Measurements from ENCODE around the gene HIF3A. TPM values are rescaled to one million over a fixed set of nuclear protein-coding genes. Genes with fewer than 3 reads are reported as not detected.

HIF3A gene
- total RNA-seq, 4 donors from 2014 or later, result 21.5 to 212 (median 103) TPM

- H3K4me1 ChIP-seq, result peaks cover 0 to 41% of the 10 kb centered on the region in 2 donors
- DNase-seq, result no peak
- H3K4me3 ChIP-seq, result peak overlapping the region; percentile 75 to 83
- H3K27ac ChIP-seq, result peak overlapping the region; percentile 66 to 75
- no peak for TF ChIP-seq POLR2A (IDR thresholded peaks at IDR 0.05)
- peak in 1 of 4 experiments; percentile 2 for TF ChIP-seq CTCF (IDR thresholded peaks at IDR 0.05)
- intact Hi-C loops (cut with DNase I; ENCODE audit: low total_unique reads), result no loop called here
- H3K27me3 ChIP-seq, result no peaks in the 10 kb centered on the region
- no peaks in the 10 kb centered on the region for H3K9me3 ChIP-seq
- no peaks in the 10 kb centered on the region for H3K36me3 ChIP-seq
These were observed 50.7 kb downstream of the HIF3A start for GRCh38 chr19:46347572-46347883.

DNA sequence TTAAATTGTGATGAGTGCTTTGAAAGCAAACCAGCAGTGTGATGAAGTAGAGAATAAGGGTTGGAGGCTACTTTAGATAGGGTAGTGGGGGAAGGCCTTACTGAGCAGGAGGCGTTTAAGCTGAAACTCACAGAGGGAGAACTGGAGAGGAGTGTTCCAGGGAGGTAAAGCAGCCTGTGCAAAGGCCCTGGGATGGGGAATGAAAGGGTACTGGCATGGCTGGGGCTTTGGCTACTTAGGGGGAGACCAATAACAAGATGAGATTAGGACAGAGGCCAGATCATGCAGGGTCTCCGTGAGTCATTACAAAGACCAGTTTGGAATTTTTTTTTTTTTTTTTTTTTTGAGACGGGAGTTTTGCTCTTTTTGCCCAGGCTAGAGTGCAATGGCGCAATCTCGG lies 51.1 kb downstream of the HIF3A start:
- peaks cover 0 to 41% of the 10 kb centered on the region in 2 donors for H3K4me1 ChIP-seq
- intact Hi-C loops (cut with DNase I; ENCODE audit: low total_unique reads), result no loop called here
- no peaks in the 10 kb centered on the region for H3K9me3 ChIP-seq
- TF ChIP-seq CTCF (IDR thresholded peaks at IDR 0.05) (no peak), POLR2A (IDR thresholded peaks at IDR 0.05) (no peak)
- no peaks in the 10 kb centered on the region for H3K36me3 ChIP-seq
- peak overlapping the region in 1 of 2 donors; percentile 66 for H3K27ac ChIP-seq
- no peak for DNase-seq
- no peaks in the 10 kb centered on the region for H3K27me3 ChIP-seq
- no peak overlapping the region for H3K4me3 ChIP-seq

- TF ChIP-seq POLR2A (IDR thresholded peaks at IDR 0.05), result no peak
- TF ChIP-seq CTCF (IDR thresholded peaks at IDR 0.05), result no peak
- no peaks in the 10 kb centered on the region for H3K9me3 ChIP-seq
- DNase-seq, result no peak
- intact Hi-C loops (cut with DNase I; ENCODE audit: low total_unique reads), result no loop called here
- peak overlapping the region; percentile 62 to 69 for H3K27ac ChIP-seq
- H3K36me3 ChIP-seq, result no peaks in the 10 kb centered on the region
- no peaks in the 10 kb centered on the region for H3K27me3 ChIP-seq
- peaks cover 0 to 41% of the 10 kb centered on the region in 2 donors for H3K4me1 ChIP-seq
- no peak overlapping the region for H3K4me3 ChIP-seq
These were observed 52.6 kb downstream of the HIF3A start for GRCh38 chr19:46349311-46349993.

- TF ChIP-seq CTCF (IDR thresholded peaks at IDR 0.05) (no peak), POLR2A (IDR thresholded peaks at IDR 0.05) (no peak)
- intact Hi-C loops (cut with DNase I; ENCODE audit: low total_unique reads), result no loop called here
These were observed 53.4 kb downstream of the HIF3A start for GRCh38 chr19:46350029-46350757.

GRCh38 chr19:46350758-46351159 lies 53.9 kb downstream of the HIF3A start:
- H3K27me3 ChIP-seq, result no peaks in the 10 kb centered on the region
- peak overlapping the region; percentile 62 to 69 for H3K27ac ChIP-seq
- peaks cover 0 to 41% of the 10 kb centered on the region in 2 donors for H3K4me1 ChIP-seq
- TF ChIP-seq CTCF (IDR thresholded peaks at IDR 0.05), result no peak
- no peak for TF ChIP-seq POLR2A (IDR thresholded peaks at IDR 0.05)
- H3K4me3 ChIP-seq, result no peak overlapping the region
- no peaks in the 10 kb centered on the region for H3K9me3 ChIP-seq
- intact Hi-C loops (cut with DNase I; ENCODE audit: low total_unique reads), result no loop called here
- DNase-seq, result no peak
- no peaks in the 10 kb centered on the region for H3K36me3 ChIP-seq

More at GRCh38 chr19:46350029-46350757, 53.4 kb downstream of the HIF3A start:
- no peaks in the 10 kb centered on the region for H3K27me3 ChIP-seq
- no peaks in the 10 kb centered on the region for H3K9me3 ChIP-seq
- DNase-seq, result no peak
- no peaks in the 10 kb centered on the region for H3K36me3 ChIP-seq
- H3K27ac ChIP-seq, result peak overlapping the region; percentile 62 to 69
- H3K4me1 ChIP-seq, result peaks cover 0 to 41% of the 10 kb centered on the region in 2 donors
- H3K4me3 ChIP-seq, result no peak overlapping the region
